IMR-90 (cell line): Measurements from ENCODE around the gene NEURL1. TPM values are rescaled to one million over a fixed set of nuclear protein-coding genes. Genes with fewer than 3 reads are reported as not detected.

Experiments
- ATAC-seq: fragments of 200-7000 bp; cut with Tn5 transposase; 2 replicates; pipeline ENCODE4 v1.9.1; 2020; ENCODE audit warnings: low read depth, mild to moderate bottlenecking, moderate library complexity
- BruUV-seq: library from RNA; stranded (reverse); fragments of 400-500 nt; replicated peaks from 2 replicates; lab custom pipeline; 2021; lab: Mats Ljungman, UMichigan
- CTCF ChIA-PET: fragments of 300-600 bp; formaldehyde crosslinking; extraction: SDS; loops from one replicate; lab custom pipeline; 2021; ENCODE audit warnings: antibody characterized with exemption; lab: Yijun Ruan, JAX
- POLR2A ChIA-PET: fragments of 300-600 bp; sonication (Branson Sonifier 250); formaldehyde crosslinking; loops from one replicate; lab custom pipeline; 2022; ENCODE audit warnings: antibody characterized with exemption; ENCODE audit not compliant: unreplicated experiment; lab: Charles Lee
- DNase-seq: peaks from one replicate; pipeline ENCODE4 v3.0.0; 2013
- H2AFZ ChIP-seq: replicated peaks from 2 replicates; pipeline ENCODE3; 2013; ENCODE audit warnings: low read length, mild to moderate bottlenecking; ENCODE audit not compliant: poor library complexity
- H2AK5ac ChIP-seq: 2 replicates; pipeline ENCODE4 v1.6.1; 2013; ENCODE audit warnings: low read depth, low read length, inconsistent platforms
- H2AK9ac ChIP-seq: replicated peaks from 2 replicates; pipeline ENCODE3; 2013; ENCODE audit warnings: mild to moderate bottlenecking, low read depth, low read length, moderate library complexity; ENCODE audit not compliant: poor library complexity
- H2BK120ac ChIP-seq: 2 replicates; pipeline ENCODE4 v1.6.1; 2013; ENCODE audit warnings: low read depth, low read length, inconsistent platforms
- H2BK15ac ChIP-seq: 3 replicates; pipeline ENCODE4 v1.6.1; 2013; ENCODE audit warnings: low read depth, low read length, inconsistent platforms
- H2BK20ac ChIP-seq: 2 replicates; pipeline ENCODE4 v1.6.1; 2013; ENCODE audit warnings: low read depth, mild to moderate bottlenecking, inconsistent platforms, low read length, moderate library complexity
- H2BK5ac ChIP-seq: 2 replicates; pipeline ENCODE4 v1.6.1; 2013; ENCODE audit warnings: mild to moderate bottlenecking, low read depth, low read length, inconsistent platforms; ENCODE audit not compliant: poor library complexity, severe bottlenecking
- H3K14ac ChIP-seq: replicated peaks from 2 replicates; pipeline ENCODE4 v1.6.1; 2013; ENCODE audit warnings: low read depth, low read length, inconsistent platforms
- H3K18ac ChIP-seq: 2 replicates; pipeline ENCODE4 v1.6.1; 2013; ENCODE audit warnings: low read depth, low read length, control low read depth
- H3K23ac ChIP-seq: 2 replicates; pipeline ENCODE4 v1.6.1; 2013; ENCODE audit warnings: low read depth, low read length, inconsistent platforms
- H3K27ac ChIP-seq: 2 replicates; pipeline ENCODE4 v1.5.1; 2013; ENCODE audit warnings: mild to moderate bottlenecking, control low read depth, low read length; ENCODE audit not compliant: insufficient read depth
- H3K27me3 ChIP-seq: 2 replicates; pipeline ENCODE4 v1.6.1; 2013; ENCODE audit warnings: low read length; ENCODE audit not compliant: control insufficient read depth, insufficient read depth
- H3K36me3 ChIP-seq: 2 replicates; pipeline ENCODE4 v1.6.1; 2013; ENCODE audit warnings: low read length, mixed read lengths; ENCODE audit not compliant: control insufficient read depth, insufficient read depth
- H3K4ac ChIP-seq: 2 replicates; pipeline ENCODE4 v1.6.1; 2013; ENCODE audit warnings: low read depth, low read length, inconsistent platforms
- H3K4me1 ChIP-seq: 2 replicates; pipeline ENCODE4 v1.6.1; 2013; ENCODE audit warnings: low read length, mixed read lengths; ENCODE audit not compliant: control insufficient read depth, insufficient read depth
- H3K4me2 ChIP-seq: 2 replicates; pipeline ENCODE4 v1.6.1; 2013; ENCODE audit warnings: low read depth, mild to moderate bottlenecking, control low read depth, low read length, moderate library complexity
- H3K4me3 ChIP-seq: 2 replicates; pipeline ENCODE4 v1.5.1; 2013; ENCODE audit warnings: low read depth, mild to moderate bottlenecking, control low read depth, low read length, moderate library complexity; ENCODE audit not compliant: insufficient read depth
- H3K56ac ChIP-seq: 2 replicates; pipeline ENCODE4 v1.6.1; 2013; ENCODE audit warnings: low read length, inconsistent platforms; ENCODE audit not compliant: insufficient read depth; ENCODE audit errors: extremely low read depth
- H3K79me1 ChIP-seq, 2 experiments: 2 replicates each; pipeline ENCODE4 v1.6.1; 2013; ENCODE audit warnings: low read length in 2 of 2, inconsistent platforms in 1 of 2, low read depth in 1 of 2
- H3K9ac ChIP-seq: 2 replicates; pipeline ENCODE4 v1.6.1; 2013; ENCODE audit warnings: low read depth, low read length, control low read depth
- H3K9me1 ChIP-seq: 2 replicates; pipeline ENCODE4 v1.6.1; 2013; ENCODE audit warnings: low read length, inconsistent platforms; ENCODE audit not compliant: insufficient read depth
- H3K9me3 ChIP-seq: 2 replicates; pipeline ENCODE4 v1.6.1; 2013; ENCODE audit warnings: low read length; ENCODE audit not compliant: control insufficient read depth, insufficient read depth
- H4K20me1 ChIP-seq: 2 replicates; pipeline ENCODE4 v1.6.1; 2013; ENCODE audit warnings: low read length, inconsistent platforms; ENCODE audit not compliant: insufficient read depth
- H4K5ac ChIP-seq: 2 replicates; pipeline ENCODE4 v1.6.1; 2013; ENCODE audit warnings: mild to moderate bottlenecking, low read depth, low read length, control low read depth
- H4K8ac ChIP-seq, 2 experiments: 2 replicates each; pipeline ENCODE4 v1.6.1; 2013; ENCODE audit warnings: low read depth in 2 of 2, low read length in 2 of 2, control low read depth in 1 of 2, inconsistent platforms in 1 of 2
- H4K91ac ChIP-seq: 2 replicates; pipeline ENCODE4 v1.6.1; 2013; ENCODE audit warnings: low read depth, low read length, inconsistent platforms; ENCODE audit not compliant: insufficient read depth
- CHD1 ChIP-seq: IDR thresholded peaks from 2 replicates; pipeline ENCODE4 v1.6.1; 2012; ENCODE audit warnings: low read depth, low read length, improper control_type of control experiment
- MAZ ChIP-seq: IDR thresholded peaks from 2 replicates; pipeline ENCODE4 v1.6.1; 2012; ENCODE audit warnings: low read depth, mild to moderate bottlenecking, low read length, improper control_type of control experiment, moderate library complexity, borderline replicate concordance
- POLR2A ChIP-seq: IDR thresholded peaks from 2 replicates; pipeline ENCODE4 v1.6.1; 2012; ENCODE audit warnings: mild to moderate bottlenecking, low read depth, low read length
- USF2 ChIP-seq: fragments of 150-350 bp; IDR thresholded peaks from 2 replicates; pipeline ENCODE4 v1.6.1; 2017; ENCODE audit warnings: mild to moderate bottlenecking, antibody characterized with exemption, low read length, low read depth
- WGBS, 2 experiments: methylation state at CpG; one replicate each; pipeline versions ENCODE4 v1.1.5 to v1.1.7; 2013; ENCODE audit warnings: missing lambda C conversion rate in 2 of 2; ENCODE audit not compliant: insufficient read length in 1 of 2; ENCODE audit errors: extremely low coverage in 2 of 2; 5-methylcytosine and 5-hydroxymethylcytosine counted together
- dilution Hi-C: fragments of 300-500 bp; cut with HindIII; formaldehyde crosslinking; loops from one replicate; pipeline ENCODE4 v1.14.3; 2018; ENCODE audit warnings: low sequenced_read_pairs; ENCODE audit not compliant: unreplicated experiment
- in situ Hi-C: fragments of 300-500 bp; cut with MboI; formaldehyde crosslinking; loops from 3 replicates; pipeline ENCODE4 v1.14.3; 2019; ENCODE audit warnings: low sequenced_read_pairs, inconsistent platforms, mixed read lengths
- intact Hi-C: fragments of 100-400 bp; cut with micrococcal nuclease; formaldehyde crosslinking; loops from 2 replicates; pipeline ENCODE4 v1.10.0; 2022
- polyA plus RNA-seq, 3 experiments: library from polyadenylated mRNA; depleted of rRNA; stranded (reverse); fragments of >200 nt; gene quantifications; 2 replicates each; pipeline ENCODE4 v1.2.3, GENCODE V29; 2012; ENCODE audit warnings: low replicate concordance in 1 of 3
- total RNA-seq: library from RNA; depleted of rRNA; stranded (reverse); fragments of >200 nt; gene quantifications from 2 replicates; pipeline ENCODE4 v1.2.3, GENCODE V29; 2012

The NEURL1 gene
- total and polyA plus RNA-seq, 2 of the 4 experiments (the other 2 are of a cell fraction), result 0.36 to 0.82 TPM

GRCh38 chr10:103475437-103475836, 18.1 kb upstream of the NEURL1 start:
- Histone ChIP-seq H3K18ac (no peak overlapping the region), H2BK5ac (no peak overlapping the region), H3K4me2 (no peak overlapping the region), H3K23ac (no peak overlapping the region), H4K5ac (no peak overlapping the region), H3K9me1 (peaks cover 4% of the 10 kb centered on the region; the same call in 1 of the 2 replicates), H3K36me3 (no peaks in the 10 kb centered on the region), H3K27ac (no peak overlapping the region), H3K9me3 (no peaks in the 10 kb centered on the region), H3K9ac (no peak overlapping the region), H2BK20ac (no peak overlapping the region), H3K14ac (no peak overlapping the region), H3K27me3 (peaks cover 35% of the 10 kb centered on the region), H2AK5ac (no peak overlapping the region), H3K4me3 (no peak overlapping the region), H3K4me1 (peaks cover 3% of the 10 kb centered on the region), H4K20me1 (no peaks in the 10 kb centered on the region), H3K79me1 (no peaks in the 10 kb centered on the region), H4K8ac (no peak overlapping the region), H2BK120ac (no peak overlapping the region), H3K4ac (no peak overlapping the region), H2BK15ac (no peak overlapping the region), H3K56ac (no peak overlapping the region), H2AK9ac (no peak overlapping the region), H2AFZ (no peak overlapping the region), H4K91ac (no peak overlapping the region)
- dilution Hi-C loops, result no loop called here
- TF ChIP-seq MAZ (no peak), CHD1 (no peak), POLR2A (no peak), USF2 (no peak)
- in situ Hi-C loops, result no loop called here
- DNase-seq (no peak), ATAC-seq (no peak)
- CTCF ChIA-PET, result no interaction called here
- POLR2A ChIA-PET, result no interaction called here
- intact Hi-C loops, result no loop called here
- BruUV-seq, result no TSS peak
- 86% methylated on average over 1 of the region's 4 CpGs; no CpG with 5 or more reads in 1 of the 2 experiments for WGBS, 2 experiments
